ENCODE data around the gene PTGER2.

PTGER2 gene

GRCh38 chr14:52315355-52315718 lies 1.2 kb downstream of the PTGER2 start:
- Histone ChIP-seq H3K4me3 (ENCODE audit: severe bottlenecking) (no peak overlapping the region), H3K27me3 (ENCODE audit: insufficient read depth, poor library complexity, severe bottlenecking) (peaks cover 21% of the 10 kb centered on the region), H3K4me1 (ENCODE audit: insufficient read depth, poor library complexity, severe bottlenecking) (no peaks in the 10 kb centered on the region), H3K9me3 (ENCODE audit: severe bottlenecking) (no peaks in the 10 kb centered on the region), H3K27ac (ENCODE audit: poor library complexity, severe bottlenecking) (no peak overlapping the region), H3K36me3 (ENCODE audit: low read depth) (no peaks in the 10 kb centered on the region)
- DNase-seq (ENCODE audit: low spot score), result no peak
- no peak for ATAC-seq (ENCODE audit: low read depth)
- TF ChIP-seq CTCF (IDR thresholded peaks at IDR 0.05; ENCODE audit: poor library complexity, severe bottlenecking), result no peak

GRCh38 chr14:52318062-52318461 lies 4.0 kb downstream of the PTGER2 start:
- TF ChIP-seq CTCF (IDR thresholded peaks at IDR 0.05; ENCODE audit: poor library complexity, severe bottlenecking), result no peak
- Histone ChIP-seq H3K27ac (ENCODE audit: poor library complexity, severe bottlenecking) (no peak overlapping the region), H3K27me3 (ENCODE audit: insufficient read depth, poor library complexity, severe bottlenecking) (peaks cover 21% of the 10 kb centered on the region), H3K4me1 (ENCODE audit: insufficient read depth, poor library complexity, severe bottlenecking) (no peaks in the 10 kb centered on the region), H3K36me3 (ENCODE audit: low read depth) (no peaks in the 10 kb centered on the region), H3K9me3 (ENCODE audit: severe bottlenecking) (no peaks in the 10 kb centered on the region), H3K4me3 (ENCODE audit: severe bottlenecking) (no peak overlapping the region)
- ATAC-seq (ENCODE audit: low read depth) (no peak), DNase-seq (ENCODE audit: low spot score) (no peak)

- TF ChIP-seq CTCF (IDR thresholded peaks at IDR 0.05; ENCODE audit: poor library complexity, severe bottlenecking), result no peak
Measured at GRCh38 chr14:52318826-52319645, 4.9 kb downstream of the PTGER2 start.

GRCh38 chr14:52319919-52320318 lies 5.8 kb downstream of the PTGER2 start:
- no peak for DNase-seq (ENCODE audit: low spot score)
- peaks cover 8% of the 10 kb centered on the region for H3K27me3 ChIP-seq (ENCODE audit: insufficient read depth, poor library complexity, severe bottlenecking)
- H3K4me3 ChIP-seq (ENCODE audit: severe bottlenecking), result no peak overlapping the region
- no peaks in the 10 kb centered on the region for H3K36me3 ChIP-seq (ENCODE audit: low read depth)
- no peaks in the 10 kb centered on the region for H3K4me1 ChIP-seq (ENCODE audit: insufficient read depth, poor library complexity, severe bottlenecking)
- no peak overlapping the region for H3K27ac ChIP-seq (ENCODE audit: poor library complexity, severe bottlenecking)
- no peak for ATAC-seq (ENCODE audit: low read depth)
- H3K9me3 ChIP-seq (ENCODE audit: severe bottlenecking), result no peaks in the 10 kb centered on the region
- no peak for TF ChIP-seq CTCF (IDR thresholded peaks at IDR 0.05; ENCODE audit: poor library complexity, severe bottlenecking)

More at GRCh38 chr14:52318826-52319645, 4.9 kb downstream of the PTGER2 start:
- DNase-seq (ENCODE audit: low spot score) (no peak), ATAC-seq (ENCODE audit: low read depth) (no peak)
- no peaks in the 10 kb centered on the region for H3K9me3 ChIP-seq (ENCODE audit: severe bottlenecking)
- no peak overlapping the region for H3K4me3 ChIP-seq (ENCODE audit: severe bottlenecking)
- no peak overlapping the region for H3K27ac ChIP-seq (ENCODE audit: poor library complexity, severe bottlenecking)
- no peaks in the 10 kb centered on the region for H3K4me1 ChIP-seq (ENCODE audit: insufficient read depth, poor library complexity, severe bottlenecking)
- H3K27me3 ChIP-seq (ENCODE audit: insufficient read depth, poor library complexity, severe bottlenecking), result peaks cover 15% of the 10 kb centered on the region
- H3K36me3 ChIP-seq (ENCODE audit: low read depth), result no peaks in the 10 kb centered on the region

GRCh38 chr14:52325126-52325525 lies 11.0 kb downstream of the PTGER2 start:
- no peaks in the 10 kb centered on the region for H3K36me3 ChIP-seq (ENCODE audit: low read depth)
- ATAC-seq (ENCODE audit: low read depth) (peak; percentile 59; the same call in 2 of the 3 replicates), DNase-seq (ENCODE audit: low spot score) (no peak)
- H3K4me3 ChIP-seq (ENCODE audit: severe bottlenecking), result no peak overlapping the region
- H3K27me3 ChIP-seq (ENCODE audit: insufficient read depth, poor library complexity, severe bottlenecking), result no peaks in the 10 kb centered on the region
- peaks cover 15% of the 10 kb centered on the region for H3K4me1 ChIP-seq (ENCODE audit: insufficient read depth, poor library complexity, severe bottlenecking)
- H3K9me3 ChIP-seq (ENCODE audit: severe bottlenecking), result no peaks in the 10 kb centered on the region
- H3K27ac ChIP-seq (ENCODE audit: poor library complexity, severe bottlenecking), result no peak overlapping the region
- TF ChIP-seq CTCF (IDR thresholded peaks at IDR 0.05; ENCODE audit: poor library complexity, severe bottlenecking), result no peak

Measured in RWPE2 (cell line).